ENCODE data around the gene CADPS2.

CADPS2 gene

GRCh38 chr7:122886357-122887081, at the start of gene CADPS2:
Gene CADPS2 (minus strand): TSS chr7:122886460. CDS start chr7:122886337, 123 bp downstream.
- DNase-seq: peak in 54 of 56 donors; percentile 12 to 86 (median 64)

DNA sequence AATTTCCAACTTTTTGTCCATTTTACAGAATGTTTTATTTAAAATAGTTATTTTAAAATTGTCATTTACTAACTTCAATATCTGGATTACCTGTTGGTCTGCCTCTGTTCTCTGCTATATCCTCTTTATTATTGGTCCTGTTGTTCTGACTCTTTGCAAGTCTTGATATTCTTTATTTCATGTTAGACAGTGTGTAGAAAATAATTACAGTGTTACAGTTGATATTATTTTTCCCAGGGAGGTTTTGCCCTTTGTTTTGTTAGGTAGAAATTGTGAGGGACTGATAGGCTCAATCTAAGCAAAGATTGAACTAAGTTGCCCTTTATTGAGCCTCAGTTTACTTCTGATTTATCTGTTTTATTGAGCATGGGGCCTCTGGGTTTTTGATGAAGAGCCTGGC, 49.4 kb upstream of the CADPS2 start:
- DNase-seq: no peak

GRCh38 chr7:122919643-122920181, 33.5 kb upstream of the CADPS2 start:
- DNase-seq: no peak

DNA sequence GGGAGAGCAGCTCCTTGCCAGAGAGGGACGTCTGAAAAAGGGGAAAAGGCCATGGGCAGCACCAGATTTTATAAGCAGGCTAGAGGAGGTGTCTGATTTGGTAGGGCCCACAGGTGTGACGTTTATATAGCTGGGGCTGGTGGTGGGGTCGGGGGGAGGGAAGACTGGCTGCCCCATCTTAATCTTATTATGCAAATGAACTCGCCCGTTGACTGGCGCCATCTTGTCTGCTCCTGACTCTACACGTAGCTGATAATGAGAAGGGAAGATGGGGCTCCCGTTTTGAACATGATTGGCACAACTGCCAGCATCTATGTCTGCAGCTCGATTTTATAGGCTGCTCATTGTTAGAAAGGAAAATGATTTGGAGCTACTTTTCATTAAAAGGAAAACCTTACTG, 28.6 kb upstream of the CADPS2 start:
- DNase-seq: no peak

DNA sequence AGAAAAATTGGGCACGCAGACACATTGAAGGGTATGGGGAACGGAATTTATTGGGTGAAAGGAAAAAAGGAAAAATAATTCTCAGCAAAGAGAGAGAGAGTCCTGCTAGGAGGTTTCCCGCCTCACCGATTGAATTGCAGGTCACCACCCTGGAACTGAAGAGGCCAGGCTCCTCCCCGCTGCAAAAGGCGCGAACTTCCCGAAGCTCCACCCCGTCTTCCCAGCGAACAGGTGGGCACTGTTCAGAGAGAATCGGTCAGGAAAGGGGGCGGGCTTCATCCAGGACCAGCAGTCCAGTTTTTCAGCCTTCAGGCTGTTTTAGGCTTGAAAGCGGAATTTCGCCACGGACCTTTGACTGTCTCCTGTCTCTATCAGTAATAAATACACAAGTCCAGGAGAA, 27.3 kb upstream of the CADPS2 start:
- DNase-seq: no peak

DNA sequence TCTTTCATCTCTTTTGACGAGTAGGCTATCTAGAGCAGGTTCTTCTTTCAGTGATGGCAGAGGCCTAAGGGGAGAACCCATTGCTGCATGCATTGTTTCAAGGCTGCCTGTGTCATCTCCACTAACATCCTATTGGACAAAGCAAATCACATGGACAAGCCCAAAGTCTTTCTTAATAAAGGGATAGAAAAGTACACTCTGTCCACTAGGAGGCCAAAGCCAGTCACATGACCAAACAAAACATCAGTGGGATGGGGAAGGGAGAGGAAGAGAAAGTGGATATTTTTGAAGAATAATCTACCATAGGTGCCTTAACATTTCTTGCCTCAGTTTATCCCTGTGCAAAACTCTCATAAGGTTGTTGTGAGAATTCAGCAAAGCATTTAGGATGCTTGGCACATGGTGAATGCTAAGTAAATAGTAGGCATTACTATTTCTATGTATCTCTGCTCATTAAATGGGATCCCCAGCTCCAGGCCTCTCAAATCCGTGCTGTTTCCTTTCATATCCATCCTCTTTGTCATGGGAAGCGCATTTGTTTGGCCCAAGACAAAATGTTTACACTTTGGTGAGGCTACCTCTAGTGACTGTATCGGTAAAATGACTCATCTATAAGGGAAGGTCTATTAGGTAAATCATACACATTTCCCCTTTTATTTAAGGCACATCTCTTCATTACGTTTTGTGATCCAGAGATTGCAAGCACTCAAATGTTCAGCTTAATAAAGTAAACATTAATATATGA, 16.7 kb upstream of the CADPS2 start:
- no peak for DNase-seq

- no peak for DNase-seq
Measured at GRCh38 chr7:122901250-122901649, 15.0 kb upstream of the CADPS2 start.

DNA sequence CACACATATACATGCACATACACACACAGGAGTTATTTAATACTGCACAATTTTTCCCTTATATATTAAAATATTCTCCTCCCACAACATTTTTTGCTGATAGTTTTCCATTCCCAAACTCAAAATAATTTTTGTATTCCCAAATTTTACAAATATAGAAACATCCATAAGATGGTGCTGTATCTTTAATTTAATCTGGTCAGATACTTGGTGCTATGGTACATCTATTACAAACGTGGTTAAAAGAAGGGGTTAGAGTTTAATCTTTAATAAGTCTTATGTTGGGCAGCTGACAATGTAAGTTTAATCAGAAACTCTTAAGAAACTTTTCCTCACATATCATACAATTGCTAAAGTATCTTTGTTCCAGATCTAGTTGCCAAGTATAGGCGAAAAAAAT, 10.2 kb upstream of the CADPS2 start:
- DNase-seq: no peak

DNA sequence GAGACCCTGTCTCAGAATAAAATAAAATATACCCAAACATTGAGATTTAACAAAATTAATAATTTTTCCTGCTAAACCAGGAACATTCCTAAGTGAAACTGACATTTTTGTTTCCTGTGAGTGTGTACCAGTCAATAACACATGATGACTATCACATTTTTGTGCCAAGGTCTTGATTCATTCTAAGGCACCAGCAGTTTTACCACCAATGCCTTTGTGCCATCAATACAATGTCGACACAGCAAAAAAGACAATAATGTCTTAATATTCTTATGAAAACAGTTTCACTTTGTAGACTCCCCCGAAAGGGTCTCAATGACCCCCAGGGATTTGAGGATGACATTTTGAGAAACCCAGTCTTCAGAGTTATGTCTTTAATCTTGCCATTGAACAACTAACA, 7.2 kb upstream of the CADPS2 start:
- no peak for DNase-seq

- DNase-seq: no peak
Measured at GRCh38 chr7:122889116-122889515, 2.9 kb upstream of the CADPS2 start.

GRCh38 chr7:122887848-122888247, 1.6 kb upstream of the CADPS2 start:
- DNase-seq: no peak

- DNase-seq: peak in 45 of 56 donors; percentile 0 to 63 (median 29)
Measured at GRCh38 chr7:122887198-122887597, 938 bp upstream of the CADPS2 start.

- peak in 29 of 56 donors; percentile 2 to 58 (median 28) for DNase-seq
Measured at GRCh38 chr7:122885583-122886356, 490 bp downstream of the CADPS2 start.

- no peak for DNase-seq
Measured at GRCh38 chr7:122884186-122884585, 2.1 kb downstream of the CADPS2 start.

GRCh38 chr7:122883049-122883680, 3.1 kb downstream of the CADPS2 start:
- DNase-seq: no peak

DNA sequence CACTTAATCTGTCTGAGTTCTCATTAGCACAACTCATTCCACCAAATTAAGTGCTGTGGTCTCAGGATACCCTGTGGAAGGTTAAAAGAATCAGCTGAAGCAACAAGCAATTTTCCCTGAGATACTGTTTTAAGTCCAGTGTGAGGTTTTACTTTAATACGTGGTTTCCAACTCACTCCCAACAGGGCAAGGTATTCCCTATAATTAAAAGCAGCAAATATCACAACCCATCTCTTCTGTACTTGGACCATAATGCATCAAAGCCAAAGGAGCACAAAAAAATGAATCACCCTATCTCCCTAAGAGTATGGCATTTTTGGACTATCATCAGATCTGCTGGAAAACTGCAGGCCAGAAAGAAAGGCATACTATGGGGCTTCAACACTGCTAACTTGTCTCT, 4.9 kb downstream of the CADPS2 start:
- DNase-seq: no peak

DNA sequence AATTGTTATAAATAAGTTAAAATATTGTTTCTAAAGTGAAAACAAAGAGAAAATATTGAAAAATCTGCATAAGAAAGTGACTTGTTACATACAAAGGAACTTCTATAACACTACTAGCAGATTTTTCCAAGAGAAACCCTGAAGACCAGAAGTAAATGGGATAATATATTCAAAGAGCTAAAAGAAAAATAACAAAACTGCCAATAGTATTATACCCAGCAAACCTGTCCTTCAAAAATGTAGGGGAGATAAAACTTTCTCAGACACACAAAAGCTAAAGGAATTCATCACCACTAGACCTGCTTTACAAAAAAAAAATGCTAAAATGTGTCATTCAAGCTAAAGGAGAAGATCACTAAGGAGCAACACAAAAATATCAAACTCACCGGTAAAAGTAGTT, 17.0 kb downstream of the CADPS2 start:
- DNase-seq: no peak

DNA sequence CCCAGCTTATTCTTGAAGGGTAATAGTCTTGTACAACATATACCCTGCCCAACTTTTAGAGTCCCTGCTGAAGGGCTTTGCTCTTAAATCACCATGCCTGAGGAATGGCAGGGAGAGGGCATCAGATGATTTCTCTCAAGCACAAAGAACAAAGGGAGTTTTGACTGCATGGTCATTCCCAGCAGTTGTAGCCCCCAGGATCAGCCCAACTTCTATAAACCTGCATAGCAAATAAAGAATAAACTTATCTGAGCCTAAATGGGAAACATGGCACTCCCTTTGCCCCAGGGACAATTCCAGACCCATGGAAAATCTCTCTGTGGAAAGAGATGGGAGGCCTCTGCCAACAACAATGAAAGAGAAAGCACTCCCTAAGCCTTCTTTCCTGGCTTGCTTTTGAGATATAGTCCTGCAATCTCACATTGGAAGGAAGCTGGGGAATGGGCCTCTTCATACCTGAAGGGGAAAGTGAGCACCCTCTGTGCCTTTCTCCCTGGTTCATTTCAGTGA, 18.7 kb downstream of the CADPS2 start:
- DNase-seq: no peak

DNA sequence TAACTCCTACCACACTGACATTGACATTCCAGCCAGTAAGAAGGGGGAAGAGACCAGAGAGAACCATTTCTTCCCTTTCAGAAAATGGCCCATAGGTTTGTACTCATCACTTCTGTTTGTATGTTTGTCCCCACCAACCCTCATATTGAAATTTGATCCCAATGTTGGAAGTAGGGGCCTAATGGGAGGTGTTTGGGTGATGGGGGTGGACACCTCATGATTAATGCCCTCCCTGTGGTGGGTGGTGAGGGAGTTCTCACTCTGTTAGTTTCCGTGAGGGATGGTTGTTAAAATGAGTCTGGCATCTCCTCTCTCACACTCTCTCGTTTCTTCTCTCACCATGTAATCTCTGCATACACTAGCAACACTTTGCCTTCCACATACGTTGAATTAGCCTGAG, 21.4 kb downstream of the CADPS2 start:
- DNase-seq: no peak

DNA sequence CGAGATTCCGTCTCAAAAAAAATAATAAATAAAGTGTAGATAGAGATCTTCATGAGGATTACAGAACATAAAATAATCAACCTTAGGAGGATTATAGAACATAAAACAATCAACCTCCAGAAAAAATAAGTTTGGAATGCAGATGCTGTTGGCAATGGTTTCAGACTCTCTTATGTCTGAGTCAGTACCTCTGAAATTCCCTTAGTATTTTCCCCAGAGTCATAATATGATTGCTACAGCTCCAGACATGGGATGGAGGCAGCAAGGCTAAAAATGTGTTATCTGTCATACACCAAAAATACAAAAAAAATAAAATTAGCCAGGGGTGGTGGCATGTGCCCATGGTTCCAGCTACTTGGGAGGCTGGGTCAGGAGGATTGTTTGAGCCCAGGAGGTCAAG, 22.2 kb downstream of the CADPS2 start:
- no peak for DNase-seq

DNA sequence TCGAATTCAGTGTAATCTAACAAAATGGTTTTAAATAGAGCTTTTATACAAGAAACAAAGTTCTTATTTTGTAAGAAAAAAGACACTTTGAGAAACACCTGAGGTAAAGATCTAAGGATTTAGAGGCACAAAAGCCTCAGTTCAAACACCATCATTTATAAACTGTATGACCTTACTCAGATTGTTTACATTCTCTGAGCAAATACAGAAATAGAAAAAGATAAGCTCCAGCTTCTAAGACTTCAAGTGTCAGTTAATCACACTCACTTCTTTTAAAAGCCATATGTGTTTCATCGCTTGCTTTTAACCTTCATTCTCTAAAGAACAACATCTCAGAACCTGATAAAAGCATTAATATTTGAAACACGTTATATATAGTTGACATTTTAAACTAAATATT, 27.9 kb downstream of the CADPS2 start:
- no peak for DNase-seq

Data from amygdala (tissue), 56 donors.